DND-41 (cell line): ENCODE results near the gene STAG2.
"Not testable (repeated sequence)": the region's sequence is repeated elsewhere in the genome, so short reads cannot be mapped to it uniquely, and the experiment has no call there.

Experiments
- ATAC-seq: fragments of 200-7000 bp; cut with Tn5 transposase; 3 replicates; pipeline ENCODE4 v1.9.1; 2021; ENCODE audit warnings: low read depth; ENCODE audit not compliant: insufficient read depth
- DNase-seq: peaks from one replicate; pipeline ENCODE4 v3.0.0-alpha.2; 2020
- H2AFZ ChIP-seq: 2 replicates; pipeline ENCODE4 v1.6.0; 2012; ENCODE audit warnings: low read depth, low read length
- H3K27ac ChIP-seq: 2 replicates; pipeline ENCODE4 v1.5.1; 2012; ENCODE audit warnings: low read length, inconsistent platforms
- H3K27me3 ChIP-seq: fragments of 200-600 bp; sonication (generic); 2 replicates; pipeline ENCODE4 v1.6.0; 2012; ENCODE audit warnings: low read length, mild to moderate bottlenecking, inconsistent platforms; ENCODE audit not compliant: insufficient read depth, poor library complexity
- H3K36me3 ChIP-seq: 2 replicates; pipeline ENCODE4 v1.5.1; 2012; ENCODE audit warnings: low read length, inconsistent platforms; ENCODE audit not compliant: insufficient read depth
- H3K4me1 ChIP-seq: 2 replicates; pipeline ENCODE4 v1.5.1; 2012; ENCODE audit warnings: mild to moderate bottlenecking, low read length; ENCODE audit not compliant: insufficient read depth
- H3K4me2 ChIP-seq: 2 replicates; pipeline ENCODE4 v1.6.0; 2012; ENCODE audit warnings: mild to moderate bottlenecking, moderate library complexity, low read length, inconsistent platforms; ENCODE audit not compliant: insufficient read depth
- H3K4me3 ChIP-seq, 2 experiments: fragments of 200-600 bp in 1 of 2; shearing (Covaris generic) in 1 of 2; 2 replicates each; pipeline ENCODE4 v1.5.1; 2012 to 2016; ENCODE audit warnings: inconsistent platforms in 2 of 2, low read length in 2 of 2, mild to moderate bottlenecking in 2 of 2, low read depth in 1 of 2, moderate library complexity in 1 of 2
- H3K79me2 ChIP-seq: 2 replicates; pipeline ENCODE4 v1.6.0; 2012; ENCODE audit warnings: low read length, inconsistent platforms; ENCODE audit not compliant: insufficient read depth
- H3K9ac ChIP-seq: 2 replicates; pipeline ENCODE4 v1.6.0; 2012; ENCODE audit warnings: low read depth, mild to moderate bottlenecking, inconsistent platforms, low read length, moderate library complexity
- H3K9me3 ChIP-seq: 2 replicates; pipeline ENCODE4 v1.5.1; 2012; ENCODE audit warnings: low read length, moderate library complexity, mild to moderate bottlenecking, inconsistent platforms; ENCODE audit not compliant: insufficient read depth, severe bottlenecking
- H4K20me1 ChIP-seq: 2 replicates; pipeline ENCODE4 v1.6.0; 2012; ENCODE audit warnings: low read length; ENCODE audit not compliant: insufficient read depth
- EZH2 ChIP-seq: IDR thresholded peaks from 3 replicates; pipeline ENCODE4 v1.6.1; 2012; ENCODE audit warnings: borderline replicate concordance, low read depth, mild to moderate bottlenecking, moderate library complexity, low read length, inconsistent platforms; ENCODE audit not compliant: severe bottlenecking
- TF ChIP-seq, protein P1 (sequence below): IDR thresholded peaks from 2 replicates; pipeline ENCODE4 v1.5.1; 2012; ENCODE audit warnings: borderline replicate concordance, low read length, moderate library complexity, mild to moderate bottlenecking; ENCODE audit not compliant: poor library complexity, severe bottlenecking; ENCODE audit errors: extremely low read depth

The STAG2 gene

GRCh38 chrX:124042042-124042441, 80.5 kb downstream of the STAG2 start:
- Histone ChIP-seq H3K4me3 (no peak overlapping the region), H3K9me3 (no peaks in the 10 kb centered on the region), H3K27me3 (no peaks in the 10 kb centered on the region), H3K4me2 (no peak overlapping the region), H3K9ac (no peak overlapping the region), H3K27ac (no peak overlapping the region), H3K4me1 (no peaks in the 10 kb centered on the region), H2AFZ (no peak overlapping the region), H4K20me1 (no peaks in the 10 kb centered on the region), H3K36me3 (peaks cover 78% of the 10 kb centered on the region), H3K79me2 (peaks cover 77% of the 10 kb centered on the region)
- no peak for TF ChIP-seq EZH2
- TF ChIP-seq, protein P1, sequence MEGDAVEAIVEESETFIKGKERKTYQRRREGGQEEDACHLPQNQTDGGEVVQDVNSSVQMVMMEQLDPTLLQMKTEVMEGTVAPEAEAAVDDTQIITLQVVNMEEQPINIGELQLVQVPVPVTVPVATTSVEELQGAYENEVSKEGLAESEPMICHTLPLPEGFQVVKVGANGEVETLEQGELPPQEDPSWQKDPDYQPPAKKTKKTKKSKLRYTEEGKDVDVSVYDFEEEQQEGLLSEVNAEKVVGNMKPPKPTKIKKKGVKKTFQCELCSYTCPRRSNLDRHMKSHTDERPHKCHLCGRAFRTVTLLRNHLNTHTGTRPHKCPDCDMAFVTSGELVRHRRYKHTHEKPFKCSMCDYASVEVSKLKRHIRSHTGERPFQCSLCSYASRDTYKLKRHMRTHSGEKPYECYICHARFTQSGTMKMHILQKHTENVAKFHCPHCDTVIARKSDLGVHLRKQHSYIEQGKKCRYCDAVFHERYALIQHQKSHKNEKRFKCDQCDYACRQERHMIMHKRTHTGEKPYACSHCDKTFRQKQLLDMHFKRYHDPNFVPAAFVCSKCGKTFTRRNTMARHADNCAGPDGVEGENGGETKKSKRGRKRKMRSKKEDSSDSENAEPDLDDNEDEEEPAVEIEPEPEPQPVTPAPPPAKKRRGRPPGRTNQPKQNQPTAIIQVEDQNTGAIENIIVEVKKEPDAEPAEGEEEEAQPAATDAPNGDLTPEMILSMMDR, result no peak
- DNase-seq (no peak), ATAC-seq (no peak)

DNA sequence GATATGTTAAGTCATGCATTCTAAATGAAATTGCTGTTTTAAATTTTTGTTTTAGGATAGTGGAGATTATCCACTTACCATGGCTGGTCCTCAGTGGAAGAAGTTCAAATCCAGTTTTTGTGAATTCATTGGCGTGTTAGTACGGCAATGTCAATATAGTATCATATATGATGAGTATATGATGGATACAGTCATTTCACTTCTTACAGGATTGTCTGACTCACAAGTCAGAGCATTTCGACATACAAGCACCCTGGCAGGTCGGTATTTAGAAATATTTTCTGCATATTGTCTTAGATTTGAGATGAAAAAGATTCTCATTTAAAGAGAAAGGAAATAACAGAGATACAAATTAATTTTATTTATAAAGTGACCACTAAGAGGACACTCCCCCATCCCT, 83.6 kb downstream of the STAG2 start:
- H3K27ac ChIP-seq, result no peak overlapping the region
- no peak for TF ChIP-seq EZH2
- TF ChIP-seq, protein P1, result no peak
- no peaks in the 10 kb centered on the region for H4K20me1 ChIP-seq
- H3K9me3 ChIP-seq, result no peaks in the 10 kb centered on the region
- DNase-seq (no peak), ATAC-seq (no peak)
- H3K9ac ChIP-seq, result no peak overlapping the region
- H3K4me3 ChIP-seq, result no peak overlapping the region
- H3K27me3 ChIP-seq, result no peaks in the 10 kb centered on the region
- H3K4me2 ChIP-seq, result no peak overlapping the region
- H3K79me2 ChIP-seq, result peaks cover 60% of the 10 kb centered on the region
- H2AFZ ChIP-seq, result no peak overlapping the region
- H3K36me3 ChIP-seq, result peaks cover 69% of the 10 kb centered on the region
- H3K4me1 ChIP-seq, result no peaks in the 10 kb centered on the region

GRCh38 chrX:124084417-124084816, 122.9 kb downstream of the STAG2 start:
- not testable (repeated sequence) for H3K9ac ChIP-seq, H3K27me3 ChIP-seq, H3K4me3 ChIP-seq, H3K79me2 ChIP-seq, H4K20me1 ChIP-seq, H2AFZ ChIP-seq, DNase-seq, ATAC-seq, H3K4me1 ChIP-seq, H3K27ac ChIP-seq, H3K9me3 ChIP-seq, H3K4me2 ChIP-seq
- H3K36me3 ChIP-seq, result peaks cover 86% of the 10 kb centered on the region

- H3K9ac ChIP-seq, result no peak overlapping the region
- no peak overlapping the region for H3K4me3 ChIP-seq
- H3K4me1 ChIP-seq, result no peaks in the 10 kb centered on the region
- DNase-seq (no peak), ATAC-seq (no peak)
- H3K27ac ChIP-seq, result no peak overlapping the region
- peaks cover 85% of the 10 kb centered on the region for H3K36me3 ChIP-seq
- no peak overlapping the region for H2AFZ ChIP-seq
- H3K27me3 ChIP-seq, result no peaks in the 10 kb centered on the region
- no peak overlapping the region for H3K4me2 ChIP-seq
- H3K9me3 ChIP-seq, result no peaks in the 10 kb centered on the region
- no peak for TF ChIP-seq EZH2
- TF ChIP-seq, protein P1, result no peak
- H4K20me1 ChIP-seq, result no peaks in the 10 kb centered on the region
- peaks cover 4% of the 10 kb centered on the region; the same call in 1 of the 2 replicates for H3K79me2 ChIP-seq
Observed at GRCh38 chrX:124085063-124085462, 123.6 kb downstream of the STAG2 start.
